Measurements from ENCODE around the gene ARL4C.

The ARL4C gene, protein sequence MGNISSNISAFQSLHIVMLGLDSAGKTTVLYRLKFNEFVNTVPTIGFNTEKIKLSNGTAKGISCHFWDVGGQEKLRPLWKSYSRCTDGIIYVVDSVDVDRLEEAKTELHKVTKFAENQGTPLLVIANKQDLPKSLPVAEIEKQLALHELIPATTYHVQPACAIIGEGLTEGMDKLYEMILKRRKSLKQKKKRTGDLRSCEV

GRCh38 chr2:234496835-234497593 lies at the start of gene ARL4C:
TSS of gene ARL4C (minus strand) at chr2:234497081. CDS start at chr2:234496586, 495 bp downstream.
- peak; percentile 14 for DNase-seq

DNA sequence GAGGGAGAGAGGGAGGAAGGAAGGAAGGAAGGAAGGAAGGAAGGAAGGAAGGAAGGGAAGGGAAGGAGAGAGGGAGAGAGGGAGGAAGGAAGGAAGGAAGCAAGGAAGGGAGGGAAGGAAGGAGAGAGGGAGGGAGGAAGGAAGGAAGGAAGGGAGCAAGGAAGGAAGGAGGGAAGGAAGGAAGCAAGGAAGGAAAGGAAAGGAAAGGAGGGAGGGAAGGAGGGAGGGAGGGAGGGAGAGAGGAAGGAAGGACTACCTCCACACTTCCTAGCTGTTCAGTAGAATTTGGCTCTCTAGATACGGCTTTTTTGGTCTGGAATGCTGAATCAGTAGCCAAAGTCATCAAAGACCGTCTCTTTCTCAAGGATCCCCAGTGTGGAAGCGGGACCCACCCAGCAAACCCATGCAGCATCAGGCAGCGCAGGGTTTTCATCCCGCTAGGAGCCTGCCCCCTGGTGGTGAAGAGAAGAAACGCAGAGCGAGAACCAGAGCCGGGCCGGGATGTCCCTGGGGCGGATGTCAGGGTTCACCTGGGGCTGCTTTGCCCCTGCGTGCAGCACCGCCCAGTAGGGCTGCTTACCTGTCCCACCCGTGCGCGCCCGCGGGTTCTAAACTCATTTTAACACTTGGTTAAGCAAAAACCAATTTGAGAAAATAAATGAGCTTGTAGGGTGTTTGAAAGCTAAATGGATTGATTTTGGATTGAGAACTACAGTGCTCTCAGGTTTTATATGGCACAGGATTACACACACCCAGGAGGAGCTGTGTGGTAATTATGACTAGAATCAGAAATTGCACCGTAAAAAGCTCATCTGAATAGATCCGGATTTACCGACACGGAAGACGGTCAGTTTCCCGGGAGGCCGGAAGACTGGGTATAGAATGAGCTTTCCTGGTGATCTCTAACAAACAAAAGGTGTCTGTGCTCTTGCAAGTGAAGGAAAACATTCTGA lies 48.1 kb upstream of the ARL4C start:
- DNase-seq, result peak; percentile 22

GRCh38 chr2:234542742-234543141 lies 45.9 kb upstream of the ARL4C start:
- no peak for DNase-seq

DNA sequence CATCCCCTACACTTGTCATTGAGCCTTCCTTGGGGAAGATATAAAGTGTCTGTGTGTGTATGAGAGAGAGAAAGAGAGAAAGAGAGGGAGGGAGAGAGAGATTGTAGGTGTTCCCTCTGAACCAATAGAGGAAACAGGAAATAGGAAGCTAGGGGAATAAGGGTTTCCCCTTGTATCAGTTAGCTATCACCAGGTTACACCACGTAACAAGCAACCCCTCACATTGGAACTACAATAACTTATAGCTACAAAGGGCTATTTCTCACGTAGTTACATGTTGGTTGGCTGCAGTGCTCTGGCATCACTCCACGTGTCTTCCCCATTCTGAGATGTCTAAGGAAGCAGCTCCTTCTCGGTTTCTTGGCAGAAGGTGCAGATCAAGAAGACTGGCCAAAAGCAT lies 41.0 kb upstream of the ARL4C start:
- DNase-seq, result no peak

GRCh38 chr2:234536178-234536965 lies 39.5 kb upstream of the ARL4C start:
- DNase-seq, result peak; percentile 33

DNA sequence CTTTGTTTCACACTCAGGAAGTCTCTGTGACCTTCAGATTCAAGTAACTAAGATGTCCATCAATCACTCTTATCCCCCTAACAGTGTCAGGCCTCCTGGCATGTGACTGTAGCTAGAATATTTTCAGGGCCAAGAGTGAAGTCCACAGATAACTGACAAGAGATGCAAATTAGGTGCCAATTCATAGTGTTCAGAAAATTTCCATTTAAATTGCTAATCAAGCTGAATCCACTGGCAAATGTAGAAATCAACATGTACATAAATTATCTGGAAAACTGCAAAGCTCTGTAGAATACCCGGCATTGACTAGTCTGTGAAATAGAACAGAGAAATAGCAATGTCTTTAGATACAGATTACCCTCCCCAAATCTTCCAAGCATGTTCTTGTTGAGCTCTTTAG lies 38.6 kb upstream of the ARL4C start:
- no peak for DNase-seq

DNA sequence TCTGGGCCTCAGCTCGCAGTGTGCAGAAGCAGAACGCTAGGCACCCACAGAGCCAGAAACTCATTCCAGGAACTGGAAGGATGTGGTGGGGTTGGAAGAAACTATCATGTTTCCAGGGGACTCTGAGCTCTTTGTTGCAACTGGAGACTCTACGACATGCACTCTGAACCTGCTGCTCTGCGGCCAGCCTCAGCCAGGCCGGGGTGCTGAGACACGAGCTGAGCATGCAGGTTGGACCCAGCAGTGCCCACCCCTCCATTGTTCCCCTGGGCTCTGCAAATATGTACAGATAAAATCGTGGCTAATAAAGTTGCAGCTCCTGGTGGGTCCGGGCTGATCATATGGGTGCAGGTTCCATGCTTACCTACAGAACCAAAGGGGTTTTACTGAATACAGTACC lies 37.6 kb upstream of the ARL4C start:
- DNase-seq, result no peak

- DNase-seq, result peak; percentile 42
Observed at GRCh38 chr2:234533626-234534025, 36.7 kb upstream of the ARL4C start.

- no peak for DNase-seq
Observed at GRCh38 chr2:234528410-234529148, 31.7 kb upstream of the ARL4C start.

DNA sequence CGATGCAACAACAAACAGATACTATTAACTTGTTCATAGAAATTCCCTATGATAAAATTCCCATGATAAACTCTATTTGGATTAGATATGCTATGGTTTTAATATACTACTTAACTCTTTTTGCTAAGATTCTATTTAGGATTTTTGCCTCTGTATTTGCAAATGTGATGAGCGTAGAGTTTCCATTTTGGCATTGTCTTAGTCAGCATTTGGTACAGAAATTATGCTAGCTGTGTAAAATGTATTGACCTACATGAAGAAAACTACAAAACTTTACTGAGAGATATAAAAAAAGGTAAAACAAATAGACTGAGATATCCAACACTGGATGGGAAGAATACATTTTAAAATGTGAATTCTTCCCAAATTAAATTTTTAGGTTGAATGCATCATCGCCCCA lies 29.8 kb upstream of the ARL4C start:
- DNase-seq, result no peak

GRCh38 chr2:234521536-234521935 lies 24.7 kb upstream of the ARL4C start:
- peak; percentile 43 for DNase-seq

DNA sequence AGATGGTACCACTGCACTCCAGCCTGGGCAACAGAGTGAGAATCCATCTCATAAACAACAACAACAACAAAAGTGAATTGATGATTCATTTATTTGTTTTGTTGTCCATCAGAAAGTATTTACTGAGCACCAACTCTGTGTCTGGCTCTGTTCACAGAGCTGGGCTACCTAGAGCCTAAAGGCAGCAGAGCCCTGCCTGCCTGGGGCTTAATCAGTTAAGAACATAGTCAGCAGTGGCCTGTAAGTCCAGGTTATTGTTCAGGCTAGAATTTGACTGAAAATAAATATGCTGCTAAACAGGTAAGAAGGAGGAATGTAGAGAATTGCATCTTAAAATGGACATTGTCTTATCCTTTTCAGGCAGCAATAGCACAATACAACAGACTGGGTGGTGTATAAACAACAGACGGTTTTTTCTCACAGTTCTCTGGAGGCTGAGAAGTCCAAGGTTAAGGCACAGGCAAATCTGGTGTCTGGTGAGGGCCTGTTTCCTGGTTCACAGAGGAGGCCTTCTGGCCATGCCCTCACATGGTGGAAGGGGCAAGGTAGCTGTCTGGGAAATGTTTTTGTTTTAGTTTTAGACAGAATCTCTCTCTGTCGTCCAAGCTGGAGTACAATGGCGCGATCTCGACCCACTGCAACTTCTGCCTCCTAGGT lies 22.2 kb upstream of the ARL4C start:
- no peak for DNase-seq

GRCh38 chr2:234517971-234518370 lies 21.1 kb upstream of the ARL4C start:
- DNase-seq, result no peak

GRCh38 chr2:234514873-234515638 lies 18.2 kb upstream of the ARL4C start:
- DNase-seq, result no peak

DNA sequence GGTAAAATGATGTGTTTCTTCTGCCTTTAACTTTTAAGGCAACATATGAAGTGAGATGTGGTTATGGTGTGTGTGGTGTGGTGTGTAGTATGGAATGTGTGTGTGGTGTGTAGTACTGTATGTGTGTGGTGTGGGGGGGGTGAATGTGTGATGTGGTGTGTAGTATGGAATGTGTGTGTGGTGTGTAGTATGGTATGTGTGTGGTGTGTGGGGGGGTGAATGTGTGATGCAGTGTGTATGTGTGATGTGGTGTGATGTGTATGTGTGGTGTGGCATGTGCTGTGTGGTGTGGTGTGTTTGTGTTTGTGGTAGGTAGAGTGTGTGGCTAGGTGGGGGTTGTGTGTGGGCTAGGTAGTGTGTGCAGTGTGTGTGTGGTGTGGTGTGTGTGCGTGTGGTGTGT lies 17.2 kb upstream of the ARL4C start:
- DNase-seq, result no peak

GRCh38 chr2:234512884-234513669 lies 16.2 kb upstream of the ARL4C start:
- DNase-seq, result peak; percentile 50

- DNase-seq, result no peak
Observed at GRCh38 chr2:234502919-234503285, 6.0 kb upstream of the ARL4C start.

DNA sequence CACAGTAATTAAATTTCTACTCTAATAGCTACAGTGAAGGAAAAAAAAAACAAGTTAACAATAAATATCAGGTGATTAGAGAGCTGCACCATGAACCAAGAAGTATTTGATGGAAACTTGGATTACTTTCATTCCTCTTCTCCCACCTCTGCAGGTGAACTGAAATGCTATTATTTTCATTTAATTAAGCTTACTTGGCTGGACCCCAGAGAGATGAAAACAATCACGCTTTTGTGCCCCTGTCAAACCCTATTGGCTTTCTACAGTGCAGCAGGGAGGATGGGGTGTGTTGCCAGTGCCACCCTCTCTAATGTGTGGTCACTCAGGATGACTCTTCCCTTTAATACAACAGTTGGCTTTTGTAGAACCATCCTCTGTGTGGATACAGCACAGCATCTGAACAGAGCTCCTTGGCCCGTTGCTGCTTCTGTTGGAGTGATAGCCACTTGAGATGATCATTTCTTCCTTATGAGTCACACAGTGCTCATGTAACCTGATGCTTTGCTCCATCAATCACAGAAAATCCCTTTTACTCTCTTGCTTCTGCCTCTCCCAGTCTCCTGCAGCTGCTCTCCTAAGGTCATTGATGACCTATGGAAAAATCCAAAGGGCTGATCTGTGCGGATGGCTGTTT lies 5.5 kb upstream of the ARL4C start:
- peak; percentile 73 for DNase-seq

DNA sequence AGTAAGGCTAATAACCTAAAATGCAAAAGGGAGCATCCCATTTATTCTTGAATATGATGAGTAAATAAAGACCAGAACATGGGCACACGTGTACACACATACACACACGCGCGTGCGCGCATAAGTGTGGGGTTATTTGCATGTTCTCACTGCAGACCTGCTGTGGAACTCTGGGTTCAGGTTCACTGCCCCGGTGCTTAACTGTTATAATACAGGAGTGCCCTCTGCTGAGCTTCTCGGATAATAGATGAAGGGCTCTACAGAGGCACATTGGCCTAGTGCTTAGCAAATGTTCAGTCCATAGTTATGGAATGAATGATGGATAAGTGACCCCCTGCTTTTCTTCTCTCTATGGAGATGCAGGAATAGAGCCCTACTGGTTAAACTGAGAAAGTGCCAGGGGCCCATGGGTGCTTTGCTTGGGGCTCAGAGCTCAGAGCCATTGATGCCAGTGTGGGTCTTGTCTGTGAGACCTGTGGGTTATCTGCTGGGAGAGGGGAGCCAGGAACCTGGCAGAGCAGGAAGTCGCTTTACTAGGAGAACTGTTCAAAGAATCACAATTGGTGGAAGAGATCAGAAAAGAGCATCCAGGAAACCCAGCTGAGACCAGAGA lies 3.6 kb upstream of the ARL4C start:
- peak; percentile 69 for DNase-seq
